ENCODE data around the gene HACD1. TPM values are rescaled to one million over a fixed set of nuclear protein-coding genes. Genes with fewer than 3 reads are reported as not detected.
A peak's percentile ranks its signal among the peaks of the same experiment; 100 is the strongest.

The HACD1 gene
- polyA plus RNA-seq, 3 donors = 0.53 to 1.4 (median 0.86) TPM

DNA sequence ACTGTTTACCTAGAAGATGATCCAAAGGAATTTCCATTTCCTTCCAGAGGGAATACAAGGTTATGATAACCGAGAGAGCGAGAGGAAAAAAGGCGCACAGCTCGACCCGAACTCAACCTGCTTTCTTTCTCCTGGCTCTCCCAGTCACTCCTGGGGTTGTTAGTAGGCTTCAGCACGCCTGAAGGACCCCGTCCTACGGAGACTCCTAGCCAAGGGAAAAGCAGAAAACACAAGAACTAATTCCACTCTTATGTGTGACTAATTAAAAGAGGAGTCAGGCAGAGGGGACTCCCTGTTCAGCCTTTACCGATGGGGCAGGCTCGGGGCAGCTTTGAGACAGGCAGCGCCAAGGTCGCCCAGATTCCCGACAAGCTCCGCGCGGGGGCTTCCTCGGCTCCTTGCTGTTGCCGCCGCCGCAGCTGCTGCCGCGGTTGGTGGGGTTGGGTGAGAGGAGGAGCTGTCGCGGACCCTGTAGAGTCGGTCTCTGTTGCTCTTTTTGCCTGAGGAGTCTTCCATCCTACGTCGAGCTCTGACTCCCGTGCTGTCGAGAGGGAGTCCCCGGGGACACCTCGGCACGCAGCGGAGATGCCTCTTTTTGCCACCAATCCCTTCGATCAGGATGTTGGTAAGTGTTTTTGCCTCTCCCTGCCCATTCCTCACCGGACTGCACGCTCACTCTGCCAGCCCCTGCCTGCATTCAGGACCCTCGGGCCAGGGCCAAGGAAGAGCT lies 26.7 kb upstream of the HACD1 start, which contains the start of gene STAM:
Gene STAM (plus strand): TSS at position 397 of the 730 bp plus-strand sequence. CDS start 189 bp downstream, at position 586.
- Histone ChIP-seq H3K4me2 (replicated peaks; ENCODE audit: extremely low read depth, low read length, poor library complexity, severe bottlenecking) (peak within 1 kb of the TSS; percentile 97), H3K9ac (ENCODE audit: insufficient read depth, low read length, poor library complexity, severe bottlenecking) (peak within 1 kb of the TSS; percentile 89), H3K36me3 (replicated peaks in 1 of 2; ENCODE audit: control insufficient read depth in 1 of 2, insufficient read depth in 2 of 2, low read length in 2 of 2) (no peaks in the 10 kb centered on the region), H3K4me1 (ENCODE audit: control insufficient read depth in 1 of 2, insufficient read depth in 2 of 2, low read length in 2 of 2) (peaks cover 48 to 49% of the 10 kb centered on the region in 2 donors), H3K4me3 (replicated peaks in 1 of 3; ENCODE audit: low read depth in 2 of 3, low read length in 3 of 3) (peak within 1 kb of the TSS; percentile 60 to 96 (median 86)), H3K27me3 (ENCODE audit: control insufficient read depth in 2 of 2, insufficient read depth in 2 of 2, low read length in 2 of 2) (no peaks in the 10 kb centered on the region), H3K79me2 (ENCODE audit: insufficient read depth, low read length) (peaks cover 67% of the 10 kb centered on the region), H4K20me1 (ENCODE audit: insufficient read depth, low read length) (peaks cover 20% of the 10 kb centered on the region), H3K27ac (ENCODE audit: low read depth in 1 of 2, low read length in 2 of 2) (peak within 1 kb of the TSS; percentile 89 to 97), H2AFZ (ENCODE audit: insufficient read depth, low read depth, low read length, poor library complexity, severe bottlenecking) (peak within 1 kb of the TSS; percentile 94), H3K9me3 (replicated peaks in 1 of 2; ENCODE audit: control insufficient read depth in 1 of 2, insufficient read depth in 1 of 2, low read length in 2 of 2) (no peaks in the 10 kb centered on the region)
- Mint-ChIP-seq H3K4me1 (peaks cover 51% of the 10 kb centered on the region), H3K27ac (peak within 1 kb of the TSS; percentile 99 to 100 (median 100)), H3K9me3 (peaks cover 0 to 3% (median 1%) of the 10 kb centered on the region in 7 donors), H3K27me3 (ENCODE audit: low read depth in 3 of 3) (peaks cover 0 to 2% (median 2%) of the 10 kb centered on the region in 3 donors), H3K36me3 (peaks cover 0 to 2% of the 10 kb centered on the region in 2 donors), H3K4me3 (peak within 1 kb of the TSS; percentile 99)
- TF ChIP-seq, protein P1, sequence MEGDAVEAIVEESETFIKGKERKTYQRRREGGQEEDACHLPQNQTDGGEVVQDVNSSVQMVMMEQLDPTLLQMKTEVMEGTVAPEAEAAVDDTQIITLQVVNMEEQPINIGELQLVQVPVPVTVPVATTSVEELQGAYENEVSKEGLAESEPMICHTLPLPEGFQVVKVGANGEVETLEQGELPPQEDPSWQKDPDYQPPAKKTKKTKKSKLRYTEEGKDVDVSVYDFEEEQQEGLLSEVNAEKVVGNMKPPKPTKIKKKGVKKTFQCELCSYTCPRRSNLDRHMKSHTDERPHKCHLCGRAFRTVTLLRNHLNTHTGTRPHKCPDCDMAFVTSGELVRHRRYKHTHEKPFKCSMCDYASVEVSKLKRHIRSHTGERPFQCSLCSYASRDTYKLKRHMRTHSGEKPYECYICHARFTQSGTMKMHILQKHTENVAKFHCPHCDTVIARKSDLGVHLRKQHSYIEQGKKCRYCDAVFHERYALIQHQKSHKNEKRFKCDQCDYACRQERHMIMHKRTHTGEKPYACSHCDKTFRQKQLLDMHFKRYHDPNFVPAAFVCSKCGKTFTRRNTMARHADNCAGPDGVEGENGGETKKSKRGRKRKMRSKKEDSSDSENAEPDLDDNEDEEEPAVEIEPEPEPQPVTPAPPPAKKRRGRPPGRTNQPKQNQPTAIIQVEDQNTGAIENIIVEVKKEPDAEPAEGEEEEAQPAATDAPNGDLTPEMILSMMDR (IDR thresholded peaks at IDR 0.05) = no peak
- intact Hi-C loops (cut with micrococcal nuclease) = loop anchor here in 1 of 2 donors (10.0 kb wide), 1 partner anchor 1011 kb away; the partner anchor contains the start of genes ARL5B and NSUN6
- WGBS (ENCODE audit: insufficient coverage) = 0% methylated on average over 25 of the region's 37 CpGs
- peak; percentile 84 to 85 (median 85) for DNase-seq

DNA sequence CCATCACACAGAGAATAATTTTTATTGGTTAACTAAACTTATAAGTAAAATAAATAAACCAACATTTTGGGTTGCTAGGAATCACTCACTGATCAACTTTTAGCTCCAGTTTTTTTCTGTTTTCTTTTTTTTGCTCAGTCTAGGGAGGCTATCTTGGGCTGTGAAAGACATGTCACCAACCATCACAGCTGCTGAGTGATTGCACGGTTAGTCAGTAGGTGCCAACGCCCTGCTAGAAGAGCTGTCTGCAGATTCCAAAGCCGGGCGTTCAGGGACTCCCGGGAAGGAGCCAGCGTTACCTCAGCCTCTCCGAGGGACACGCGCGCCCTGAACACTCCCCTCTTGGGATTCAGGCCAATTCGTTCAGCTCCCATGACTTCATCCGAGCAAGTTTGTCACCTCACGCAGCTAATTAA lies 26.2 kb upstream of the HACD1 start:
- peaks cover 0 to 3% (median 1%) of the 10 kb centered on the region in 7 donors for H3K9me3 Mint-ChIP-seq
- peaks cover 0 to 2% (median 2%) of the 10 kb centered on the region in 3 donors for H3K27me3 Mint-ChIP-seq (ENCODE audit: low read depth in 3 of 3)
- 1% methylated on average over 12 of the region's 13 CpGs for WGBS (ENCODE audit: insufficient coverage)
- H3K4me1 ChIP-seq (ENCODE audit: control insufficient read depth in 1 of 2, insufficient read depth in 2 of 2, low read length in 2 of 2) = peaks cover 47 to 48% of the 10 kb centered on the region in 2 donors
- peak overlapping the region; percentile 99 for H3K4me3 Mint-ChIP-seq
- H3K36me3 Mint-ChIP-seq = no peaks in the 10 kb centered on the region
- H3K4me3 ChIP-seq (replicated peaks in 1 of 3; ENCODE audit: low read depth in 2 of 3, low read length in 3 of 3) = peak overlapping the region; percentile 60 to 96 (median 86)
- peak overlapping the region; percentile 94 for H2AFZ ChIP-seq (ENCODE audit: insufficient read depth, low read depth, low read length, poor library complexity, severe bottlenecking)
- H3K27ac ChIP-seq (ENCODE audit: low read depth in 1 of 2, low read length in 2 of 2) = peak overlapping the region; percentile 89 to 97
- DNase-seq = peak in 1 of 3 donors; percentile 34
- TF ChIP-seq, protein P1 (IDR thresholded peaks at IDR 0.05) = no peak
- peaks cover 46% of the 10 kb centered on the region for H3K4me1 Mint-ChIP-seq
- intact Hi-C loops (cut with micrococcal nuclease) = loop anchor here in 1 of 2 donors (10.0 kb wide), 1 partner anchor 1011 kb away; the partner anchor contains the start of genes ARL5B and NSUN6
- H3K27ac Mint-ChIP-seq = peak overlapping the region; percentile 99 to 100 (median 100)
- H3K27me3 ChIP-seq (ENCODE audit: control insufficient read depth in 2 of 2, insufficient read depth in 2 of 2, low read length in 2 of 2) = no peaks in the 10 kb centered on the region
- H3K9ac ChIP-seq (ENCODE audit: insufficient read depth, low read length, poor library complexity, severe bottlenecking) = peak overlapping the region; percentile 89
- H3K4me2 ChIP-seq (replicated peaks; ENCODE audit: extremely low read depth, low read length, poor library complexity, severe bottlenecking) = peak overlapping the region; percentile 97
- H3K79me2 ChIP-seq (ENCODE audit: insufficient read depth, low read length) = peaks cover 61% of the 10 kb centered on the region
- H3K9me3 ChIP-seq (replicated peaks in 1 of 2; ENCODE audit: control insufficient read depth in 1 of 2, insufficient read depth in 1 of 2, low read length in 2 of 2) = no peaks in the 10 kb centered on the region
- no peaks in the 10 kb centered on the region for H3K36me3 ChIP-seq (replicated peaks in 1 of 2; ENCODE audit: control insufficient read depth in 1 of 2, insufficient read depth in 2 of 2, low read length in 2 of 2)
- H4K20me1 ChIP-seq (ENCODE audit: insufficient read depth, low read length) = peaks cover 15% of the 10 kb centered on the region

Data from CD14-positive monocyte (primary cell).